Loucy (cell line): ENCODE results near the gene PCMTD2.

Experiments used
- EZH2phosphoT487 ChIP-seq: fragments of 200-600 bp; IDR thresholded peaks from 2 replicates; pipeline ENCODE4 v1.6.1; 2018; ENCODE audit warnings: antibody characterized with exemption, mild to moderate bottlenecking, moderate library complexity, borderline replicate concordance
- TF ChIP-seq, protein P1 (sequence below): fragments of 200-600 bp; sonication (generic); conservative IDR thresholded peaks from 2 replicates; pipeline ENCODE4 v1.5.1; 2014; ENCODE audit warnings: mild to moderate bottlenecking, antibody characterized with exemption, low read length

GRCh38 chr20:64229507-64230061 is 26.0 kb upstream of the PCMTD2 start:
- TF ChIP-seq, protein P1, sequence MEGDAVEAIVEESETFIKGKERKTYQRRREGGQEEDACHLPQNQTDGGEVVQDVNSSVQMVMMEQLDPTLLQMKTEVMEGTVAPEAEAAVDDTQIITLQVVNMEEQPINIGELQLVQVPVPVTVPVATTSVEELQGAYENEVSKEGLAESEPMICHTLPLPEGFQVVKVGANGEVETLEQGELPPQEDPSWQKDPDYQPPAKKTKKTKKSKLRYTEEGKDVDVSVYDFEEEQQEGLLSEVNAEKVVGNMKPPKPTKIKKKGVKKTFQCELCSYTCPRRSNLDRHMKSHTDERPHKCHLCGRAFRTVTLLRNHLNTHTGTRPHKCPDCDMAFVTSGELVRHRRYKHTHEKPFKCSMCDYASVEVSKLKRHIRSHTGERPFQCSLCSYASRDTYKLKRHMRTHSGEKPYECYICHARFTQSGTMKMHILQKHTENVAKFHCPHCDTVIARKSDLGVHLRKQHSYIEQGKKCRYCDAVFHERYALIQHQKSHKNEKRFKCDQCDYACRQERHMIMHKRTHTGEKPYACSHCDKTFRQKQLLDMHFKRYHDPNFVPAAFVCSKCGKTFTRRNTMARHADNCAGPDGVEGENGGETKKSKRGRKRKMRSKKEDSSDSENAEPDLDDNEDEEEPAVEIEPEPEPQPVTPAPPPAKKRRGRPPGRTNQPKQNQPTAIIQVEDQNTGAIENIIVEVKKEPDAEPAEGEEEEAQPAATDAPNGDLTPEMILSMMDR = no peak
- TF ChIP-seq EZH2phosphoT487 = no peak
